H1 (cell line): ENCODE results near the gene HKDC1. TPM values are rescaled to one million over a fixed set of nuclear protein-coding genes. Genes with fewer than 3 reads are reported as not detected.

Experiments
- CTCF ChIA-PET: fragments of 300-600 bp; sonication (Branson Sonifier 250); formaldehyde crosslinking; loops from one replicate; lab custom pipeline; 2021; ENCODE audit not compliant: partially characterized antibody; lab: Charles Lee
- POLR2A ChIA-PET: fragments of 300-600 bp; sonication (Branson Sonifier 250); formaldehyde crosslinking; loops from one replicate; lab custom pipeline; 2021; ENCODE audit warnings: inconsistent platforms; ENCODE audit not compliant: partially characterized antibody; lab: Charles Lee
- DNase-seq, 2 experiments: peaks; one replicate each; pipeline versions ENCODE4 v3.0.0 to v3.0.0-alpha.2; 2010 to 2022; ENCODE audit warnings: low spot score in 2 of 2, low read depth in 1 of 2, mixed read lengths in 1 of 2
- FAIRE-seq: peaks from 2 replicates; lab custom pipeline; 2011; peaks lifted over from hg19 to GRCh38; lab: Jason Lieb, UNC
- H2AFZ ChIP-seq: 2 replicates; pipeline ENCODE4 v1.8.1; 2012; ENCODE audit warnings: low read length, inconsistent platforms
- H2AK5ac ChIP-seq: 2 replicates; pipeline ENCODE4 v1.6.1; 2013; ENCODE audit warnings: low read depth, low read length
- H2BK120ac ChIP-seq: replicated peaks from 2 replicates; pipeline ENCODE3; 2013; ENCODE audit warnings: low read depth, low read length, inconsistent platforms
- H2BK12ac ChIP-seq: 2 replicates; pipeline ENCODE4 v1.6.1; 2013; ENCODE audit warnings: low read depth, low read length
- H2BK15ac ChIP-seq: 2 replicates; pipeline ENCODE4 v1.6.1; 2013; ENCODE audit warnings: low read length
- H2BK20ac ChIP-seq: 2 replicates; pipeline ENCODE4 v1.6.1; 2013; ENCODE audit warnings: low read length
- H2BK5ac ChIP-seq: 2 replicates; pipeline ENCODE4 v1.6.1; 2013; ENCODE audit warnings: low read depth, low read length
- H3K14ac ChIP-seq: 2 replicates; pipeline ENCODE4 v1.6.1; 2013; ENCODE audit warnings: inconsistent platforms; ENCODE audit not compliant: insufficient read length
- H3K18ac ChIP-seq: 2 replicates; pipeline ENCODE4 v1.6.1; 2013; ENCODE audit warnings: low read length; ENCODE audit errors: extremely low read depth
- H3K23ac ChIP-seq: 2 replicates; pipeline ENCODE4 v1.6.1; 2013; ENCODE audit warnings: inconsistent platforms; ENCODE audit not compliant: insufficient read length
- H3K23me2 ChIP-seq: 2 replicates; pipeline ENCODE4 v1.6.1; 2013; ENCODE audit warnings: low read depth, low read length
- H3K27ac ChIP-seq: 2 replicates; pipeline ENCODE4 v1.6.1; 2011; ENCODE audit warnings: low read depth, low read length, inconsistent platforms
- H3K27me3 ChIP-seq, 4 experiments: replicated peaks in 1 of 4; 1 replicate in 1 of 4; 2 replicates in 3 of 4; pipeline versions ENCODE4 v1.6.1 to v1.8.1; 2011 to 2013; ENCODE audit warnings: low read length in 3 of 4, mild to moderate bottlenecking in 3 of 4, inconsistent platforms in 2 of 4, mixed read lengths in 2 of 4, moderate library complexity in 1 of 4; ENCODE audit not compliant: control insufficient read depth in 3 of 4, insufficient read depth in 3 of 4; ENCODE audit errors: extremely low read depth in 1 of 4
- H3K36me3 ChIP-seq, 4 experiments: 2 replicates each; pipeline versions ENCODE4 v1.6.1 to v1.8.1; 2011 to 2013; ENCODE audit warnings: mild to moderate bottlenecking in 4 of 4, low read length in 3 of 4, moderate library complexity in 2 of 4, control low read depth in 1 of 4, inconsistent platforms in 1 of 4; ENCODE audit not compliant: insufficient read depth in 4 of 4, control insufficient read depth in 2 of 4
- H3K4ac ChIP-seq: replicated peaks from 2 replicates; pipeline ENCODE3; 2013; ENCODE audit warnings: low read length, low read depth, mixed read lengths, inconsistent platforms; ENCODE audit not compliant: insufficient read length
- H3K4me1 ChIP-seq, 4 experiments: replicated peaks in 1 of 4; 1 replicate in 1 of 4; 2 replicates in 3 of 4; pipeline versions ENCODE4 v1.6.1 to v1.8.1; 2011 to 2013; ENCODE audit warnings: low read length in 3 of 4, inconsistent platforms in 2 of 4, mixed read lengths in 1 of 4; ENCODE audit not compliant: insufficient read depth in 4 of 4, control insufficient read depth in 3 of 4
- H3K4me2 ChIP-seq, 2 experiments: 2 replicates each; pipeline versions ENCODE4 v1.6.1 to v1.8.1; 2011 to 2013; ENCODE audit warnings: low read depth in 2 of 2, low read length in 2 of 2, control low read depth in 1 of 2, inconsistent platforms in 1 of 2, mild to moderate bottlenecking in 1 of 2; ENCODE audit not compliant: insufficient read depth in 1 of 2
- H3K4me3 ChIP-seq, 4 experiments: fragments of 200-600, 300-600 bp in 1 of 4; sonication (generic), shearing (Covaris generic), sonication (Bioruptor Twin) in 1 of 4; 2 replicates each; pipeline versions ENCODE4 v1.5.1 to v1.8.1; 2011 to 2016; ENCODE audit warnings: low read length in 4 of 4, low read depth in 3 of 4, control low read depth in 2 of 4, inconsistent platforms in 2 of 4, mild to moderate bottlenecking in 2 of 4, mixed read lengths in 1 of 4, moderate library complexity in 1 of 4; ENCODE audit not compliant: insufficient read depth in 2 of 4; ENCODE audit errors: extremely low read depth in 1 of 4
- H3K56ac ChIP-seq: replicated peaks from 2 replicates; pipeline ENCODE3; 2013; ENCODE audit warnings: low read depth, mild to moderate bottlenecking, mixed read lengths, low read length, inconsistent platforms; ENCODE audit not compliant: insufficient read length
- H3K79me1 ChIP-seq: 2 replicates; pipeline ENCODE4 v1.6.1; 2013; ENCODE audit warnings: low read depth, low read length, control low read depth
- H3K79me2 ChIP-seq, 2 experiments: 2 replicates each; pipeline versions ENCODE4 v1.6.1 to v1.8.1; 2012 to 2013; ENCODE audit warnings: low read length in 2 of 2, mild to moderate bottlenecking in 2 of 2, inconsistent platforms in 1 of 2; ENCODE audit not compliant: insufficient read depth in 2 of 2, control insufficient read depth in 1 of 2
- H3K9ac ChIP-seq, 4 experiments: replicated peaks in 1 of 4; 1 replicate in 1 of 4; 2 replicates in 3 of 4; pipeline versions ENCODE4 v1.6.1 to v1.8.1; 2011 to 2013; ENCODE audit warnings: low read depth in 3 of 4, low read length in 3 of 4, control low read depth in 2 of 4, mild to moderate bottlenecking in 2 of 4, moderate library complexity in 2 of 4, inconsistent platforms in 1 of 4; ENCODE audit errors: extremely low read depth in 1 of 4
- H3K9me3 ChIP-seq, 2 experiments: 2 replicates each; pipeline versions ENCODE4 v1.6.1 to v1.8.1; 2012 to 2013; ENCODE audit warnings: mild to moderate bottlenecking in 2 of 2, moderate library complexity in 2 of 2, control low read depth in 1 of 2, inconsistent platforms in 1 of 2, low read depth in 1 of 2, low read length in 1 of 2, mixed read lengths in 1 of 2; ENCODE audit not compliant: insufficient read depth in 2 of 2
- H4K20me1 ChIP-seq, 2 experiments: replicated peaks in 1 of 2; 2 replicates each; pipeline versions ENCODE3 to v1.8.1; 2011 to 2013; ENCODE audit warnings: inconsistent platforms in 2 of 2, low read length in 2 of 2, mild to moderate bottlenecking in 1 of 2; ENCODE audit not compliant: insufficient read depth in 2 of 2, control insufficient read depth in 1 of 2
- H4K5ac ChIP-seq: 2 replicates; pipeline ENCODE4 v1.6.1; 2013; ENCODE audit warnings: low read length, low read depth, mixed read lengths, inconsistent platforms; ENCODE audit not compliant: insufficient read length
- H4K8ac ChIP-seq: 2 replicates; pipeline ENCODE4 v1.8.0; 2013; ENCODE audit warnings: mild to moderate bottlenecking, moderate library complexity, low read length, inconsistent platforms; ENCODE audit not compliant: insufficient read depth; ENCODE audit errors: extremely low read depth
- H4K91ac ChIP-seq: replicated peaks from 2 replicates; pipeline ENCODE3; 2013; ENCODE audit warnings: low read length, mixed read lengths, inconsistent platforms; ENCODE audit not compliant: insufficient read length
- CHD2 ChIP-seq: IDR thresholded peaks from 2 replicates; pipeline ENCODE4 v1.6.1; 2012; ENCODE audit warnings: low read length, improper control_type of control experiment
- E2F6 ChIP-seq: IDR thresholded peaks from 2 replicates; pipeline ENCODE4 v1.6.1; 2012; ENCODE audit warnings: inconsistent platforms
- GTF2F1 ChIP-seq: IDR thresholded peaks from 2 replicates; pipeline ENCODE4 v1.6.1; 2012; ENCODE audit warnings: low read depth, low read length, improper control_type of control experiment, borderline replicate concordance
- KDM5A ChIP-seq: fragments of 200-600 bp; IDR thresholded peaks from 2 replicates; pipeline ENCODE4 v1.7.1; 2012; ENCODE audit warnings: mild to moderate bottlenecking, low read length, inconsistent platforms, mixed read lengths
- TAF7 ChIP-seq: optimal IDR thresholded peaks from 2 replicates; pipeline ENCODE3; 2011; ENCODE audit warnings: low read depth, mild to moderate bottlenecking, inconsistent platforms, low read length, moderate library complexity, borderline replicate concordance
- YY1 ChIP-seq: IDR thresholded peaks from 2 replicates; pipeline ENCODE4 v1.6.1; 2011; ENCODE audit warnings: low read depth, mild to moderate bottlenecking, low read length
- ZNF274 ChIP-seq: IDR thresholded peaks from 2 replicates; pipeline ENCODE4 v1.7.0; 2012; ENCODE audit warnings: low read length, borderline replicate concordance; ENCODE audit errors: extremely low read depth
- WGBS, 2 experiments: shearing (Covaris generic) in 1 of 2; methylation state at CpG; one replicate each; pipeline versions ENCODE4 v1.1.6 to v1.1.7; 2013 to 2015; ENCODE audit warnings: low lambda C conversion rate in 2 of 2, mixed read lengths in 2 of 2, inconsistent platforms in 1 of 2, low coverage in 1 of 2, missing lambda C conversion rate in 1 of 2; ENCODE audit not compliant: insufficient replicate concordance in 2 of 2, insufficient coverage in 1 of 2, insufficient read length in 1 of 2; ENCODE audit errors: extremely low coverage in 1 of 2, missing lambda C conversion rate in 1 of 2; 5-methylcytosine and 5-hydroxymethylcytosine counted together
- polyA plus RNA-seq, 7 experiments: library from polyadenylated mRNA; depleted of rRNA in 3 of 7; stranded (reverse) in 5 of 7; unstranded in 2 of 7; fragments of >200 nt in 5 of 7; fragments of 200-250 nt in 2 of 7; gene quantifications; 1 replicate in 5 of 7; 2 replicates in 1 of 7; 4 replicates in 1 of 7; pipeline versions ENCODE4 v1.2.1 to v1.2.3, GENCODE V29; 2011 to 2013; ENCODE audit warnings: missing spikeins in 2 of 7, mixed read lengths in 2 of 7
- total RNA-seq: library from RNA; stranded (reverse); fragmentation: NEBNext Ultra II Directional; extraction: Animal tissue kit (Norgen Biotek cat#: 25700); gene quantifications from 2 replicates; pipeline ENCODE4 v1.2.1, GENCODE V29; 2021

Gene HKDC1
- total and polyA plus RNA-seq, 2 of the 8 experiments (the other 6 are each of a cell fraction or from before 2014, with no cell fraction given): 0.12 to 0.78 TPM

- H3K9ac ChIP-seq: no peak overlapping the region
- H2AFZ ChIP-seq: no peak overlapping the region
- H2BK15ac ChIP-seq: no peak overlapping the region
- TF ChIP-seq ZNF274 (no peak), TAF7 (no peak), CHD2 (no peak), KDM5A (no peak), GTF2F1 (no peak), YY1 (no peak), E2F6 (no peak)
- H2BK5ac ChIP-seq: no peak overlapping the region
- H3K18ac ChIP-seq: peak overlapping the region; percentile 3; the same call in 1 of the 2 replicates
- H3K4me2 ChIP-seq: no peak overlapping the region
- no peak overlapping the region for H4K8ac ChIP-seq
- no peaks in the 10 kb centered on the region for H3K9me3 ChIP-seq
- no peak overlapping the region for H3K4ac ChIP-seq
- no peaks in the 10 kb centered on the region for H3K27me3 ChIP-seq
- H3K23ac ChIP-seq: no peak overlapping the region
- H3K14ac ChIP-seq: no peak overlapping the region
- H3K4me3 ChIP-seq: no peak overlapping the region
- H2BK20ac ChIP-seq: no peak overlapping the region; the same call in 1 of the 2 replicates
- no peaks in the 10 kb centered on the region; the same call in 1 of the 2 replicates for H3K23me2 ChIP-seq
- no peak overlapping the region for H3K27ac ChIP-seq
- no peak overlapping the region for H4K5ac ChIP-seq
- no peak overlapping the region for H2AK5ac ChIP-seq
- DNase-seq (no peak), FAIRE-seq (no peak)
- H3K79me1 ChIP-seq: no peaks in the 10 kb centered on the region
- no peaks in the 10 kb centered on the region for H4K20me1 ChIP-seq
- no peak overlapping the region for H2BK120ac ChIP-seq
- ChIA-PET POLR2A (no interaction called here), CTCF (interaction anchor here (0.6 to 2.8 kb wide), 20 partner anchors 8 to 203 kb away, joined by 3 to 13 read pairs (median 5); no protein-coding TSS in a partner anchor)
- H3K79me2 ChIP-seq: no peaks in the 10 kb centered on the region
- no peaks in the 10 kb centered on the region for H3K36me3 ChIP-seq
- peaks cover 8 to 14% (median 11%) of the 10 kb centered on the region in 4 experiments for H3K4me1 ChIP-seq
- no peak overlapping the region for H2BK12ac ChIP-seq
- H4K91ac ChIP-seq: no peak overlapping the region
- WGBS, 2 experiments: 47% methylated on average over 4 of the region's 4 CpGs; no CpG with 5 or more reads in 1 of the 2 experiments
- H3K56ac ChIP-seq: no peak overlapping the region
These were observed 92.4 kb downstream of the HKDC1 start for GRCh38 chr10:69312528-69312927.
